Sigmoid colon (tissue), 7 donors: ENCODE data around the gene C19orf38. TPM values are rescaled to one million over a fixed set of nuclear protein-coding genes. Genes with fewer than 3 reads are reported as not detected.

Source experiments
- DNase-seq: peaks from one replicate; pipeline ENCODE4 v3.0.0-alpha.2; 2019
- H3K27ac ChIP-seq, 4 donors: fragments of 200-600 bp; sonication (generic); one replicate each; pipeline ENCODE4 v1.5.1; 2016 to 2019; ENCODE audit warnings: mild to moderate bottlenecking in 1 of 4
- H3K27me3 ChIP-seq, 3 donors: fragments of 200-600 bp; sonication (generic); one replicate each; pipeline ENCODE4 v1.5.1; 2019; ENCODE audit warnings: mild to moderate bottlenecking in 1 of 3
- H3K36me3 ChIP-seq, 4 donors: fragments of 200-600 bp; sonication (generic); one replicate each; pipeline ENCODE4 v1.5.1; 2016 to 2019
- H3K4me1 ChIP-seq, 4 donors: fragments of 200-600 bp; sonication (generic); one replicate each; pipeline ENCODE4 v1.5.1; 2017 to 2019
- H3K4me3 ChIP-seq, 4 donors: fragments of 200-600 bp; sonication (generic); one replicate each; pipeline ENCODE4 v1.5.1; 2017 to 2019; ENCODE audit warnings: mild to moderate bottlenecking in 2 of 4, moderate library complexity in 1 of 4
- H3K9me3 ChIP-seq, 4 donors: fragments of 200-600 bp in 3 of 4; sonication (generic) in 3 of 4; one replicate each; pipeline versions ENCODE4 v1.5.1 to v1.6.1; 2013 to 2019
- EP300 ChIP-seq, 4 donors: sonication (generic); formaldehyde crosslinking; IDR thresholded peaks; one replicate each; pipeline ENCODE4 v1.6.1; 2017; ENCODE audit warnings: antibody characterized with exemption in 4 of 4
- POLR2A ChIP-seq, 2 donors: fragments of 450-650 bp; IDR thresholded peaks; one replicate each; pipeline ENCODE4 v1.6.1; 2016; ENCODE audit warnings: antibody characterized with exemption in 2 of 2, mild to moderate bottlenecking in 2 of 2, moderate library complexity in 2 of 2
- POLR2AphosphoS5 ChIP-seq, 4 donors: sonication (generic); formaldehyde crosslinking; IDR thresholded peaks; one replicate each; pipeline ENCODE4 v1.6.1; 2017; ENCODE audit warnings: antibody characterized with exemption in 4 of 4
- WGBS, 2 donors: extraction: QIAGEN DNeasy Blood & Tissue Kit; methylation state at CpG; one replicate each; pipeline ENCODE4 v1.1.7; 2013; 5-methylcytosine and 5-hydroxymethylcytosine counted together
- intact Hi-C: fragments of 100-400 bp; cut with DNase I; formaldehyde crosslinking; loops from one replicate; pipeline ENCODE4 v1.15.1; 2023
- polyA plus RNA-seq, 3 donors: library from polyadenylated mRNA; stranded (reverse); fragments of 200-250 nt; gene quantifications; one replicate each; pipeline ENCODE4 v1.2.3, GENCODE V29; 2013
- total RNA-seq, 4 donors: library from RNA; depleted of rRNA; stranded (reverse); fragments of >200 nt; gene quantifications; one replicate each; pipeline ENCODE4 v1.1.0, GENCODE V29; 2016
- TF ChIP-seq, protein P1 (sequence below), 4 experiments: fragments of 450-650 bp in 3 of 4; fragments of 200-600 bp in 1 of 4; IDR thresholded peaks; one replicate each; pipeline ENCODE4 v1.5.1; 2016 to 2019; ENCODE audit warnings: antibody characterized with exemption in 4 of 4, mild to moderate bottlenecking in 3 of 4, moderate library complexity in 2 of 4
- donor health status: healthy with polysubstance abuse.
- donor health status: Bipolar disorder and iron deficiency.
- donor health status: healthy.

C19orf38 gene
- total and polyA plus RNA-seq, 7 donors = 0.92 to 3.3 (median 1.6) TPM; not detected in 1

DNA sequence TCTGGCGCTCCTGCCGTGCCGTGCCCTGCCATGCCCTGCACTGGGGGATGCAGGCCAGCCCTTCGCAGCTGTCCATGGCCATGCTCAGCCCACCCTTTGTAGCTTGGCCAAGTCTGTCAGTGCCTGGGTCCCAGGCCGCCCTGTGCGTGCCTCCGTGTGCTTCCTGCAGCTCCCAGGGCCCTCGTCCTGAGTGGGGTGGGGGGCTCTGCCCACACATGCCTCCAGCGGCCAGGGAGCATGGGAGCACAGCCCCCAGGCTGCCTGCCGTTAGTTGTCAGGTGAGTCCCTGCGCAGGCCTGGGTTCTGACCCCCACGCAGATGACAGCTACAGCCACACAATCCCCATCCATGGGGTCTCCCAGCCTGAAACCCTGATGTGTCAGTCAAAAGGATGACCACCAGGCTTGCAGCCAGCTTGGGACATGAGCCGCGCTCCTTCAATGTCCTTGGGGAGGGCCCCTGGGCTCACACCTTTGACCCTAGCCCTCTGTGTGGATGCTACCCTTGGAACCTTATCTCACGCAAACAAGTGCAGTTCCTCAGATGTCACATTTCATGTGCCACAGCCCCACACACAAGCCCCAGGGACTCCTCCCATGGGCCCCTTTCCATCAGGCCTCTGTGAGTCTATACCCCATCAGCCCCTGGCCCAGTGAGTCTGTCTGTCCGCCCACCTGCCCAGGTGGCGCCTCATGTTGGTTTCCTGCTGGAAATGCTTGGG is 36.7 kb upstream of the C19orf38 start:
- DNase-seq = no peak
- 95% methylated on average over 17 of the region's 17 CpGs for WGBS, 2 donors
- Histone ChIP-seq H3K9me3 (no peaks in the 10 kb centered on the region), H3K4me1 (peaks cover 0 to 20% (median 12%) of the 10 kb centered on the region in 4 donors), H3K4me3 (no peak overlapping the region), H3K27ac (no peak overlapping the region), H3K27me3 (no peaks in the 10 kb centered on the region), H3K36me3 (peaks cover 0 to 87% (median 17%) of the 10 kb centered on the region in 4 donors)
- intact Hi-C loops = no loop called here
- TF ChIP-seq POLR2A (IDR thresholded peaks at IDR 0.05) (no peak), POLR2AphosphoS5 (IDR thresholded peaks at IDR 0.05) (no peak), EP300 (IDR thresholded peaks at IDR 0.05) (no peak)
- TF ChIP-seq, protein P1, sequence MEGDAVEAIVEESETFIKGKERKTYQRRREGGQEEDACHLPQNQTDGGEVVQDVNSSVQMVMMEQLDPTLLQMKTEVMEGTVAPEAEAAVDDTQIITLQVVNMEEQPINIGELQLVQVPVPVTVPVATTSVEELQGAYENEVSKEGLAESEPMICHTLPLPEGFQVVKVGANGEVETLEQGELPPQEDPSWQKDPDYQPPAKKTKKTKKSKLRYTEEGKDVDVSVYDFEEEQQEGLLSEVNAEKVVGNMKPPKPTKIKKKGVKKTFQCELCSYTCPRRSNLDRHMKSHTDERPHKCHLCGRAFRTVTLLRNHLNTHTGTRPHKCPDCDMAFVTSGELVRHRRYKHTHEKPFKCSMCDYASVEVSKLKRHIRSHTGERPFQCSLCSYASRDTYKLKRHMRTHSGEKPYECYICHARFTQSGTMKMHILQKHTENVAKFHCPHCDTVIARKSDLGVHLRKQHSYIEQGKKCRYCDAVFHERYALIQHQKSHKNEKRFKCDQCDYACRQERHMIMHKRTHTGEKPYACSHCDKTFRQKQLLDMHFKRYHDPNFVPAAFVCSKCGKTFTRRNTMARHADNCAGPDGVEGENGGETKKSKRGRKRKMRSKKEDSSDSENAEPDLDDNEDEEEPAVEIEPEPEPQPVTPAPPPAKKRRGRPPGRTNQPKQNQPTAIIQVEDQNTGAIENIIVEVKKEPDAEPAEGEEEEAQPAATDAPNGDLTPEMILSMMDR (IDR thresholded peaks at IDR 0.05) = no peak

DNA sequence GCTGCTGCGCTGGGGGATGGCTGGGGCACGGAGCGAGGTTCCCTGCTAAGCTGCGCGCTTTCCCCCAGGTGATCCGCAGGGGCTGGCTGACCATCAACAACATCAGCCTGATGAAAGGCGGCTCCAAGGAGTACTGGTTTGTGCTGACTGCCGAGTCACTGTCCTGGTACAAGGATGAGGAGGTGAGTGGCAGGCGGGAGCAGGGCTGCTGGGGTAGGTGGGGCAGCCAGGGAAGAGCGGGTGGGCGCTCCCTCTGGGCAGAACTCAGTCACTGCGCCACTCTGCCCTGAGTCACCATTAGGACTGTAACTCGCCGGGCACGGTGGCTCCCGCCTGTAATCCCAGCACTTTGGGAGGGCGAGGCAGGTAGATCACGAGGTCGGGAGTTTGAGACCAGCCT is 36.0 kb upstream of the C19orf38 start:
- DNase-seq = no peak
- H3K9me3 ChIP-seq = no peaks in the 10 kb centered on the region
- 96% methylated on average over 19 of the region's 19 CpGs for WGBS, 2 donors
- no peak for TF ChIP-seq EP300 (IDR thresholded peaks at IDR 0.05)
- no peak for TF ChIP-seq POLR2A (IDR thresholded peaks at IDR 0.05)
- TF ChIP-seq POLR2AphosphoS5 (IDR thresholded peaks at IDR 0.05) = no peak
- TF ChIP-seq, protein P1 (IDR thresholded peaks at IDR 0.05) = no peak
- intact Hi-C loops = no loop called here
- H3K27me3 ChIP-seq = no peaks in the 10 kb centered on the region
- H3K36me3 ChIP-seq = peaks cover 0 to 81% (median 16%) of the 10 kb centered on the region in 4 donors
- H3K4me1 ChIP-seq = peaks cover 0 to 26% (median 15%) of the 10 kb centered on the region in 4 donors
- peak overlapping the region in 2 of 4 donors; percentile 12 to 77 for H3K27ac ChIP-seq
- H3K4me3 ChIP-seq = no peak overlapping the region

DNA sequence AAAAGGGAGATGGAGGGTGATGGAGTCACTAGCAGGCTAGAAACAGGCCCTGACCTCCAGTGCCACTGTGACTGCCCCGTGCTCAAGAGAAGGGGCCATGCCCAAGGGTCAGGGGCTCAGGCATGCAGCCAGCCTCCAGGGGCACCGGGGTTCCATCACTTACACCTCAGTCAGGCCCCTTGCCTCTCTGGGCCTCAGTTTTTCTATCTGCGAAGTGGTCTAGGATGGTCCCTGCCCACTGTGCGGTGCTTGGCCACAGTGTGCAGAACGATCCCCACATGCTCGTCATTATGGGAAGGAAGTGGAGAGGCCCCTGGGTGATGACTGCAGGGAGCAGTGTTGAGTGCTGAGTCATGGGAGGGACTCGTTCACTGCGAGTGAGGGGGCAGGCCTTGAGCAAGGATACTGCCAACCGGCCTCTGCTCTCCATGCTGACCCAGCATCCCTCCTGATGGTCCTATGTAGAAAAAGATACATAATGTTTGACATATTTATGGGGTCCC is 35.3 kb upstream of the C19orf38 start:
- Histone ChIP-seq H3K9me3 (no peaks in the 10 kb centered on the region), H3K27me3 (no peaks in the 10 kb centered on the region), H3K4me1 (peaks cover 0 to 32% (median 19%) of the 10 kb centered on the region in 4 donors), H3K36me3 (peaks cover 0 to 75% (median 16%) of the 10 kb centered on the region in 4 donors), H3K4me3 (no peak overlapping the region), H3K27ac (peak overlapping the region; percentile 12 to 77 (median 49))
- intact Hi-C loops = no loop called here
- DNase-seq = peak; percentile 83
- TF ChIP-seq POLR2AphosphoS5 (IDR thresholded peaks at IDR 0.05) (peak in 1 of 4 donors; percentile 47), POLR2A (IDR thresholded peaks at IDR 0.05) (no peak), EP300 (IDR thresholded peaks at IDR 0.05) (no peak)
- WGBS, 2 donors = 56 to 79% methylated on average over 9 of the region's 9 CpGs

DNA sequence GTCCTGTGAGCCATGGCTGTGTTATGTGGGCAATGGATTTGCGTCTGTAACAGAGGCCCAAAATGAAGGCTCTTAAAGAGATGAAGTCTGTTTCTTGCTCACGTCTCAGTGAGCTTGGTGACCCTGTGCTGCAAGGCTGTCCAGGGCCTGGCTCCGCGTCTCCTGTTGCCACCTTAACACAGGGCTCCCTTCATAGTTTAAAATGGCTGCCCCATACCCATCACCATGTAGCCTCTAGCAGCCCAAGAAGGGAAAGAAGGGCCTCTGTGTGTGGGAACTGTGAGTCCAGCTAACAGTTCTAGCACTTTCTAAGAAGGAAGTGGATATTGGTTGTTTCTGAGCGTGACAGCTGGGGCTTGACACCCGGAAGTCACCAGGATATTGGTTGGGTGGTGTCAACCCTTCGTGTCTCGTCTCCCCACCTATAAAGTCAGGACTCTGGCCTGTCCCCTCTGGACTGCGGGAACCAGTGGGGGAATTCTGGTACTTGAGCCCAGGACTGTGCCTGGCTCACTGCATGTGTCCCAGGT is 33.1 kb upstream of the C19orf38 start:
- Histone ChIP-seq H3K27me3 (no peaks in the 10 kb centered on the region), H3K9me3 (no peaks in the 10 kb centered on the region), H3K4me1 (peaks cover 0 to 38% (median 24%) of the 10 kb centered on the region in 4 donors), H3K27ac (no peak overlapping the region), H3K4me3 (no peak overlapping the region), H3K36me3 (peaks cover 5 to 63% (median 14%) of the 10 kb centered on the region in 4 donors)
- intact Hi-C loops = no loop called here
- 92 to 93% methylated on average over 9 of the region's 9 CpGs for WGBS, 2 donors
- no peak for DNase-seq
- TF ChIP-seq, protein P1 (IDR thresholded peaks at IDR 0.05) = no peak
- no peak for TF ChIP-seq POLR2A (IDR thresholded peaks at IDR 0.05)
- no peak for TF ChIP-seq EP300 (IDR thresholded peaks at IDR 0.05)
- no peak for TF ChIP-seq POLR2AphosphoS5 (IDR thresholded peaks at IDR 0.05)

DNA sequence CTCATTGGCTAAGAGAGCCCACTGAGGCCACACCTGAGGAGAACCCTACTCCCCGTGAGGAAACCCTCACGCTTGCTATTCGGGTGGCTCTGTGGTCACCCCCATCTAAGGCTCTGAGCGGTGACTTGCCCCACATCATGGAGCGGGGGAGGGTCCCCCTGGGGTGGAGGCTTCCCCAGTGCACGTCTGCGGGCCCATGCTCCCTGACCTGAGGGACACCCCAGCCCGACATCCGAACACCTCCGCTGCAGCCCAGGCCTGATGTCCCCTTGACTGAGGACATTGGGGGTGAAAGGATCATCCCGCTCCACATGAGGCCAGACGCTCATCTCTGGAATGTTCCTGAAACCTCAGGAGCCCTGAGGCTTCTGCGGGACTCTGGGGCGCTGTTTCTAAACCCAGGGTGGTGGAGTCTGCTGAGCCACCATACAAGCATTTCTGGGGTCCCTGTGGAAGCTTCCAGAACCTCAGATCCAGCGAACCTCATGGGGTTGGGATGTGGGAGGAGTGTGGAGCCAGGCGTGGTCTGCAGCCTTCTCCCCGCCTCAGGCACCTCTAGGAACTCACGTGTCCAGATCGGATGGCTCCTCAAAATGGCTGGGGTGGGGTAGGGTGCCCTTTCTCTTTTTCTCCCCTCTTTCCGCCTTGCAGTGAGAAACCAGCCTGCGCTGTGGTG is 32.1 kb upstream of the C19orf38 start:
- peak overlapping the region; percentile 71 to 79 (median 75) for H3K27ac ChIP-seq
- DNase-seq = no peak
- intact Hi-C loops = no loop called here
- 88 to 91% methylated on average over 21 of the region's 21 CpGs for WGBS, 2 donors
- peaks cover 0 to 38% (median 24%) of the 10 kb centered on the region in 4 donors for H3K4me1 ChIP-seq
- H3K27me3 ChIP-seq = no peaks in the 10 kb centered on the region
- peak overlapping the region in 3 of 4 donors; percentile 34 to 44 (median 40) for H3K4me3 ChIP-seq
- no peaks in the 10 kb centered on the region for H3K9me3 ChIP-seq
- H3K36me3 ChIP-seq = peaks cover 11 to 63% (median 23%) of the 10 kb centered on the region in 4 donors
- TF ChIP-seq EP300 (IDR thresholded peaks at IDR 0.05) (no peak), POLR2A (IDR thresholded peaks at IDR 0.05) (no peak), POLR2AphosphoS5 (IDR thresholded peaks at IDR 0.05) (no peak)
- TF ChIP-seq, protein P1 (IDR thresholded peaks at IDR 0.05) = no peak
